ENCODE results near the gene ARFGAP1. TPM values are rescaled to one million over a fixed set of nuclear protein-coding genes. Genes with fewer than 3 reads are reported as not detected.

Gene ARFGAP1
- polyA plus RNA-seq, 2 of the 4 experiments (the other 2 are of a cell fraction) = 41.0 to 106 TPM

- CTCF ChIA-PET = interaction anchor here (0.7 to 7.7 kb wide), 3 partner anchors 8 to 36 kb away, joined by 3 to 55 read pairs (median 6); no protein-coding TSS in a partner anchor
- no peak overlapping the region for H3K4me2 ChIP-seq
- no peak overlapping the region for H3K27ac ChIP-seq
- WGBS (ENCODE audit: missing lambda C conversion rate) = 89% methylated on average over 1 of the region's 1 CpG
- H3K4me3 ChIP-seq = no peak overlapping the region
- no peaks in the 10 kb centered on the region for H3K4me1 ChIP-seq
- POLR2A ChIA-PET = no interaction called here
- TF ChIP-seq RCOR1 (IDR thresholded peaks at IDR 0.05; ENCODE audit: low read depth, low read length) (no peak), HES2 (IDR thresholded peaks at IDR 0.05) (no peak), HMGXB4 (CRISPR knock-in tag; IDR thresholded peaks at IDR 0.05; ENCODE audit: borderline replicate concordance) (no peak), GATA3 (IDR thresholded peaks at IDR 0.05; ENCODE audit: borderline replicate concordance) (no peak), JUNB (IDR thresholded peaks at IDR 0.05) (no peak), RNF2 (IDR thresholded peaks at IDR 0.05; ENCODE audit: borderline replicate concordance, low read depth) (no peak), POLR2A (IDR thresholded peaks at IDR 0.05; ENCODE audit: low read length) (no peak), SMC3 (IDR thresholded peaks at IDR 0.05) (no peak), HOXB13 (CRISPR knock-in tag; IDR thresholded peaks at IDR 0.05; ENCODE audit: low read depth) (no peak), MAFK (IDR thresholded peaks at IDR 0.05; ENCODE audit: partially characterized antibody) (no peak), EHMT2 (IDR thresholded peaks at IDR 0.05; ENCODE audit: low read depth) (no peak), ZSCAN20 (CRISPR knock-in tag; IDR thresholded peaks at IDR 0.05) (no peak), FOXS1 (CRISPR knock-in tag; IDR thresholded peaks at IDR 0.05) (no peak), EP300 (IDR thresholded peaks at IDR 0.05) (no peak)
- peaks cover 14% of the 10 kb centered on the region; the same call in 2 of the 3 replicates for H3K9me3 ChIP-seq
- ATAC-seq = no peak
- no peak for DNase-seq (ENCODE audit: low read depth in 1 of 2, low spot score in 1 of 2)
- FAIRE-seq = no peak
These were observed 29.1 kb downstream of the ARFGAP1 start for GRCh38 chr20:63301671-63302070.

- DNase-seq (ENCODE audit: low read depth in 1 of 2, low spot score in 1 of 2) (no peak), FAIRE-seq (no peak), ATAC-seq (no peak)
- peaks cover 14% of the 10 kb centered on the region; the same call in 2 of the 3 replicates for H3K9me3 ChIP-seq
- TF ChIP-seq ATOH8 (CRISPR knock-in tag; IDR thresholded peaks at IDR 0.05; ENCODE audit: low read depth) (no peak), EP300 (IDR thresholded peaks at IDR 0.05) (no peak), FOXS1 (CRISPR knock-in tag; IDR thresholded peaks at IDR 0.05) (no peak), CTCF (IDR thresholded peaks at IDR 0.05) (no peak), REST (IDR thresholded peaks at IDR 0.05) (no peak)
- WGBS (ENCODE audit: missing lambda C conversion rate) = 23% methylated on average over 5 of the region's 5 CpGs
- CTCF ChIA-PET = interaction anchor here (1.4 to 1.5 kb wide), 2 partner anchors 12 to 16 kb away, joined by 4 to 6 read pairs; no protein-coding TSS in a partner anchor
- no peak overlapping the region for H3K4me3 ChIP-seq
- H3K27ac ChIP-seq = no peak overlapping the region
- H3K4me1 ChIP-seq = no peaks in the 10 kb centered on the region
- POLR2A ChIA-PET = no interaction called here
- H3K4me2 ChIP-seq = no peak overlapping the region
These were observed 30.6 kb downstream of the ARFGAP1 start for GRCh38 chr20:63303095-63303666.
